ENCODE results near the gene MTCH2. TPM values are rescaled to one million over a fixed set of nuclear protein-coding genes. Genes with fewer than 3 reads are reported as not detected.
"Not testable (repeated sequence)": the region's sequence is repeated elsewhere in the genome, so short reads cannot be mapped to it uniquely, and the experiment has no call there.

MTCH2 gene
- total RNA-seq, 1 experiment from 2014 or later = 230 TPM

GRCh38 chr11:47636331-47636730 lies 6.0 kb downstream of the MTCH2 start:
- H3K36me3 ChIP-seq (ENCODE audit: control insufficient read depth, insufficient read depth, low read length) = peaks cover 19% of the 10 kb centered on the region
- POLR2A ChIA-PET; H3K4me3 ChIP-seq (ENCODE audit: low read depth in 2 of 2, low read length in 2 of 2); H3K9me3 ChIP-seq (ENCODE audit: control insufficient read depth, insufficient read depth, low read depth, low read length); ATAC-seq; in situ Hi-C loops (cut with HindIII; ENCODE audit: low pct_unique_long_range_greater_than_20kb, low sequenced_read_pairs); CTCF ChIA-PET; H3K27ac ChIP-seq (ENCODE audit: low read length); H3K27me3 ChIP-seq (ENCODE audit: control insufficient read depth, insufficient read depth, low read length); intact Hi-C loops (cut with micrococcal nuclease; ENCODE audit: unreplicated experiment); H3K4me1 ChIP-seq (ENCODE audit: control insufficient read depth, insufficient read depth, low read length); DNase-seq (ENCODE audit: low read depth, low spot score); BruUV-seq (replicated peaks): not testable (repeated sequence)

DNA sequence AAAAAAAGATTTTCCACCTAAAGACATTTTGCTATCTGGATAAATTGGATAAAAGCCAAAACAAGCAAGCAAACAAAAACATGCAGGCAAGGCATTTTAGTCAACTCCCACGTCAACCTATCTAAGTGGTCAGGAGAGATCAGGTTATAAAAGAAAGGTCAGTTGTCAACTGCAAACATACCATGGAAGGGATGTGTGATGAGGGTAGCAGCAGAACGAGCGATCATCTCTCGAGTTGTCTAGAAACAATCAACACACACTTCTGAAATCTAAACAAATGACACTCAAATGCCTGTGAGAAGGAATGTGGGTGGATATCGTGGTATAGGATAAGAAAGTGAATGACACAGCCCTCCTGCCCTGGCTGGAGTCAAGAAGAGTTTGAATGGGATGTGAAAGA lies 10.9 kb downstream of the MTCH2 start:
- Histone ChIP-seq H3K36me3 (ENCODE audit: control insufficient read depth, insufficient read depth, low read length) (peaks cover 25% of the 10 kb centered on the region), H3K27ac (ENCODE audit: low read length) (no peak overlapping the region), H3K4me3 (ENCODE audit: low read depth in 2 of 2, low read length in 2 of 2) (no peak overlapping the region), H3K9me3 (ENCODE audit: control insufficient read depth, insufficient read depth, low read depth, low read length) (no peaks in the 10 kb centered on the region), H3K4me1 (ENCODE audit: control insufficient read depth, insufficient read depth, low read length) (no peaks in the 10 kb centered on the region), H3K27me3 (ENCODE audit: control insufficient read depth, insufficient read depth, low read length) (no peaks in the 10 kb centered on the region)
- intact Hi-C loops (cut with micrococcal nuclease; ENCODE audit: unreplicated experiment) (no loop called here), in situ Hi-C loops (cut with HindIII; ENCODE audit: low pct_unique_long_range_greater_than_20kb, low sequenced_read_pairs) (no loop called here)
- BruUV-seq (replicated peaks) = no TSS peak
- TF ChIP-seq REST (IDR thresholded peaks at IDR 0.05; ENCODE audit: insufficient read depth in 1 of 2, low read depth in 2 of 2, low read length in 1 of 2) (no peak), POLR2AphosphoS5 (IDR thresholded peaks at IDR 0.05; ENCODE audit: low read depth, low read length) (no peak), TCF7L2 (IDR thresholded peaks at IDR 0.05; ENCODE audit: low read depth, low read length) (no peak), SIN3A (IDR thresholded peaks at IDR 0.05; ENCODE audit: borderline replicate concordance, insufficient read depth, low read depth, low read length) (no peak)
- TF ChIP-seq, protein P1, sequence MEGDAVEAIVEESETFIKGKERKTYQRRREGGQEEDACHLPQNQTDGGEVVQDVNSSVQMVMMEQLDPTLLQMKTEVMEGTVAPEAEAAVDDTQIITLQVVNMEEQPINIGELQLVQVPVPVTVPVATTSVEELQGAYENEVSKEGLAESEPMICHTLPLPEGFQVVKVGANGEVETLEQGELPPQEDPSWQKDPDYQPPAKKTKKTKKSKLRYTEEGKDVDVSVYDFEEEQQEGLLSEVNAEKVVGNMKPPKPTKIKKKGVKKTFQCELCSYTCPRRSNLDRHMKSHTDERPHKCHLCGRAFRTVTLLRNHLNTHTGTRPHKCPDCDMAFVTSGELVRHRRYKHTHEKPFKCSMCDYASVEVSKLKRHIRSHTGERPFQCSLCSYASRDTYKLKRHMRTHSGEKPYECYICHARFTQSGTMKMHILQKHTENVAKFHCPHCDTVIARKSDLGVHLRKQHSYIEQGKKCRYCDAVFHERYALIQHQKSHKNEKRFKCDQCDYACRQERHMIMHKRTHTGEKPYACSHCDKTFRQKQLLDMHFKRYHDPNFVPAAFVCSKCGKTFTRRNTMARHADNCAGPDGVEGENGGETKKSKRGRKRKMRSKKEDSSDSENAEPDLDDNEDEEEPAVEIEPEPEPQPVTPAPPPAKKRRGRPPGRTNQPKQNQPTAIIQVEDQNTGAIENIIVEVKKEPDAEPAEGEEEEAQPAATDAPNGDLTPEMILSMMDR (IDR thresholded peaks at IDR 0.05) = no peak
- peak; percentile 65 for ATAC-seq
- ChIA-PET POLR2A (no interaction called here), CTCF (no interaction called here)
- no peak for DNase-seq (ENCODE audit: low read depth, low spot score)

- DNase-seq (ENCODE audit: low read depth, low spot score) (no peak), ATAC-seq (no peak)
- Histone ChIP-seq H3K27ac (ENCODE audit: low read length) (no peak overlapping the region), H3K36me3 (ENCODE audit: control insufficient read depth, insufficient read depth, low read length) (peaks cover 20% of the 10 kb centered on the region), H3K27me3 (ENCODE audit: control insufficient read depth, insufficient read depth, low read length) (no peaks in the 10 kb centered on the region), H3K9me3 (ENCODE audit: control insufficient read depth, insufficient read depth, low read depth, low read length) (no peaks in the 10 kb centered on the region), H3K4me3 (ENCODE audit: low read depth in 2 of 2, low read length in 2 of 2) (no peak overlapping the region), H3K4me1 (ENCODE audit: control insufficient read depth, insufficient read depth, low read length) (no peaks in the 10 kb centered on the region)
- BruUV-seq (replicated peaks) = no TSS peak
- intact Hi-C loops (cut with micrococcal nuclease; ENCODE audit: unreplicated experiment) = no loop called here
- in situ Hi-C loops (cut with HindIII; ENCODE audit: low pct_unique_long_range_greater_than_20kb, low sequenced_read_pairs) = no loop called here
- no peak for TF ChIP-seq REST (IDR thresholded peaks at IDR 0.05; ENCODE audit: insufficient read depth in 1 of 2, low read depth in 2 of 2, low read length in 1 of 2)
- TF ChIP-seq, protein P1 (IDR thresholded peaks at IDR 0.05) = no peak
- TF ChIP-seq POLR2AphosphoS5 (IDR thresholded peaks at IDR 0.05; ENCODE audit: low read depth, low read length) = no peak
- TF ChIP-seq TCF7L2 (IDR thresholded peaks at IDR 0.05; ENCODE audit: low read depth, low read length) = no peak
- TF ChIP-seq SIN3A (IDR thresholded peaks at IDR 0.05; ENCODE audit: borderline replicate concordance, insufficient read depth, low read depth, low read length) = no peak
- CTCF ChIA-PET = interaction anchor here (0.6 kb wide), 1 partner anchor 280 kb away, joined by 7 read pairs; no protein-coding TSS in a partner anchor
- POLR2A ChIA-PET = interaction anchor here (0.6 kb wide), 1 partner anchor 13 kb away, joined by 3 read pairs; no protein-coding TSS in a partner anchor
Observed at GRCh38 chr11:47628026-47628425, 14.3 kb downstream of the MTCH2 start.

All from Panc1 (cell line).